K562 (cell line): Measurements from ENCODE around the gene TMEM168. TPM values are rescaled to one million over a fixed set of nuclear protein-coding genes. Genes with fewer than 3 reads are reported as not detected.

Experiments used
- ATF7 ChIP-seq: fragments of 450-650 bp; IDR thresholded peaks from 2 replicates; pipeline ENCODE4 v1.7.1; 2014; ENCODE audit warnings: mild to moderate bottlenecking, moderate library complexity
- BRCA1 ChIP-seq, 2 experiments: fragments of 450-650 bp in 1 of 2; sonication (generic) in 1 of 2; formaldehyde crosslinking in 1 of 2; IDR thresholded peaks; 2 replicates each; pipeline versions ENCODE4 v1.5.0 to v1.6.1; 2017 to 2020; ENCODE audit warnings: mild to moderate bottlenecking in 1 of 2, missing genetic modification reagents in 1 of 2
- CHD1 ChIP-seq: fragments of 200-600 bp; sonication (generic); IDR thresholded peaks from one replicate; pipeline ENCODE4 v1.6.1; 2012; ENCODE audit warnings: mild to moderate bottlenecking, moderate library complexity, low read length, inconsistent platforms
- CTCF ChIP-seq, 3 experiments: IDR thresholded peaks in 2 of 3; conservative IDR thresholded peaks in 1 of 3; 2 replicates each; pipeline ENCODE4 v1.5.1; 2011 to 2012; ENCODE audit warnings: low read length in 3 of 3, mild to moderate bottlenecking in 3 of 3, control low read depth in 2 of 3, improper control_type of control experiment in 1 of 3, inconsistent platforms in 1 of 3, low read depth in 1 of 3, mixed read lengths in 1 of 3, moderate library complexity in 1 of 3; ENCODE audit not compliant: insufficient read depth in 2 of 3
- CXXC5 ChIP-seq: fragments of 250-450 bp; sonication (Bioruptor Pico); IDR thresholded peaks from 2 replicates; pipeline ENCODE4 v1.8.0; 2022; ENCODE audit warnings: inconsistent platforms, mild to moderate bottlenecking, moderate library complexity
- FIP1L1 ChIP-seq: fragments of 200-400 bp; formaldehyde crosslinking; IDR thresholded peaks from 2 replicates; pipeline ENCODE4 v1.6.1; 2018; ENCODE audit warnings: mild to moderate bottlenecking, low read depth, low read length; ENCODE audit not compliant: poor library complexity, severe bottlenecking
- FOXA1 ChIP-seq: fragments of 450-650 bp; IDR thresholded peaks from 2 replicates; pipeline ENCODE4 v1.6.1; 2016; ENCODE audit warnings: mild to moderate bottlenecking, borderline replicate concordance
- FOXJ3 ChIP-seq: sonication (generic); formaldehyde crosslinking; IDR thresholded peaks from 2 replicates; pipeline ENCODE4 v1.4.0; 2020; ENCODE audit warnings: mild to moderate bottlenecking, missing genetic modification reagents
- HMG20A ChIP-seq: fragments of 450-650 bp; formaldehyde crosslinking; conservative IDR thresholded peaks from 2 replicates; pipeline ENCODE4 v1.4.0; 2020; ENCODE audit warnings: mild to moderate bottlenecking, mixed read lengths
- HOXB6 ChIP-seq: fragments of 250-450 bp; sonication (Bioruptor Pico); IDR thresholded peaks from 2 replicates; pipeline ENCODE4 v1.5.1; 2022; ENCODE audit warnings: mild to moderate bottlenecking, borderline replicate concordance
- NFE2 ChIP-seq: IDR thresholded peaks from 2 replicates; pipeline ENCODE4 v1.6.1; 2014; ENCODE audit warnings: antibody characterized with exemption, low read depth
- NRF1 ChIP-seq, 2 experiments: fragments of 450-650 bp; IDR thresholded peaks in 1 of 2; conservative IDR thresholded peaks in 1 of 2; 2 replicates each; pipeline ENCODE4 v1.6.1; 2014; ENCODE audit warnings: mild to moderate bottlenecking in 2 of 2
- PATZ1 ChIP-seq: fragments of 250-450 bp; sonication (Bioruptor Pico); IDR thresholded peaks from 2 replicates; pipeline ENCODE4 v1.5.0; 2020; ENCODE audit warnings: mild to moderate bottlenecking, borderline replicate concordance
- SAFB2 ChIP-seq: fragments of 200-400 bp; formaldehyde crosslinking; IDR thresholded peaks from 2 replicates; pipeline ENCODE4 v1.6.1; 2018; ENCODE audit warnings: borderline replicate concordance, low read length, low read depth, moderate library complexity; ENCODE audit not compliant: severe bottlenecking
- SIN3A ChIP-seq, 2 experiments: fragments of 150-350 bp in 1 of 2; IDR thresholded peaks; 2 replicates each; pipeline ENCODE4 v1.6.1; 2011 to 2016; ENCODE audit warnings: borderline replicate concordance in 2 of 2, low read depth in 2 of 2, low read length in 2 of 2, mild to moderate bottlenecking in 2 of 2, moderate library complexity in 2 of 2; ENCODE audit not compliant: control insufficient read depth in 1 of 2
- TAF7 ChIP-seq: fragments of 450-650 bp; IDR thresholded peaks from 2 replicates; pipeline ENCODE4 v1.6.1; 2016; ENCODE audit warnings: missing genetic modification characterization, missing compliant biosample characterization
- TBL1XR1 ChIP-seq, 2 experiments: IDR thresholded peaks; 2 replicates each; pipeline ENCODE4 v1.6.1; 2012; ENCODE audit warnings: improper control_type of control experiment in 2 of 2, low read length in 2 of 2, mild to moderate bottlenecking in 1 of 2
- ZFP1 ChIP-seq: fragments of 450-650 bp; formaldehyde crosslinking; IDR thresholded peaks from 2 replicates; pipeline ENCODE4 v1.4.0; 2020; ENCODE audit warnings: mild to moderate bottlenecking, mixed read lengths
- ZNF507 ChIP-seq: conservative IDR thresholded peaks from 2 replicates; pipeline ENCODE4 v1.6.1; 2017; ENCODE audit warnings: missing genetic modification characterization, missing compliant biosample characterization
- polyA plus RNA-seq, 8 experiments: library from polyadenylated mRNA; depleted of rRNA in 4 of 8; stranded (reverse) in 5 of 8; unstranded in 3 of 8; fragments of >200 nt; fragmentation: Nextera tagmentation in 2 of 8; fragmentation: Illumina TruSeq in 1 of 8; extraction: Ambion mirVana in 2 of 8; extraction: Trizol in 1 of 8; gene quantifications; 2 replicates each; pipeline versions ENCODE4 v1.2.1 to v1.2.3, GENCODE V29; 2011 to 2014; ENCODE audit warnings: inconsistent platforms in 1 of 8, missing spikeins in 1 of 8
- total RNA-seq, 7 experiments: library from RNA; depleted of rRNA in 6 of 7; stranded (reverse); fragments of >200 nt in 6 of 7; fragmentation: Illumina TruSeq in 2 of 7; extraction: Trizol in 2 of 7; gene quantifications; 2 replicates each; pipeline versions ENCODE4 v1.2.1 to v1.2.3, GENCODE V29; 2011 to 2021; ENCODE audit warnings: low replicate concordance in 1 of 7
- TF ChIP-seq, protein P1 (sequence below): IDR thresholded peaks from 2 replicates; pipeline ENCODE4 v1.6.1; 2011; ENCODE audit not compliant: insufficient read length; ENCODE audit errors: extremely low read depth
- TF ChIP-seq, protein P2 (sequence below), 2 experiments: IDR thresholded peaks; 2 replicates each; pipeline ENCODE4 v1.6.1; 2011; ENCODE audit warnings: borderline replicate concordance in 1 of 2, control low read depth in 1 of 2, low read depth in 1 of 2, low read length in 1 of 2, mild to moderate bottlenecking in 1 of 2, mixed read lengths in 1 of 2, moderate library complexity in 1 of 2; ENCODE audit not compliant: insufficient read depth in 1 of 2, insufficient read length in 1 of 2, poor library complexity in 1 of 2, severe bottlenecking in 1 of 2; ENCODE audit errors: extremely low read depth in 1 of 2

Gene TMEM168
- total and polyA plus RNA-seq, 9 of the 15 experiments (the other 6 are each of a cell fraction or from before 2014, with no cell fraction given) = 19.7 to 50.7 (median 25.4) TPM

DNA sequence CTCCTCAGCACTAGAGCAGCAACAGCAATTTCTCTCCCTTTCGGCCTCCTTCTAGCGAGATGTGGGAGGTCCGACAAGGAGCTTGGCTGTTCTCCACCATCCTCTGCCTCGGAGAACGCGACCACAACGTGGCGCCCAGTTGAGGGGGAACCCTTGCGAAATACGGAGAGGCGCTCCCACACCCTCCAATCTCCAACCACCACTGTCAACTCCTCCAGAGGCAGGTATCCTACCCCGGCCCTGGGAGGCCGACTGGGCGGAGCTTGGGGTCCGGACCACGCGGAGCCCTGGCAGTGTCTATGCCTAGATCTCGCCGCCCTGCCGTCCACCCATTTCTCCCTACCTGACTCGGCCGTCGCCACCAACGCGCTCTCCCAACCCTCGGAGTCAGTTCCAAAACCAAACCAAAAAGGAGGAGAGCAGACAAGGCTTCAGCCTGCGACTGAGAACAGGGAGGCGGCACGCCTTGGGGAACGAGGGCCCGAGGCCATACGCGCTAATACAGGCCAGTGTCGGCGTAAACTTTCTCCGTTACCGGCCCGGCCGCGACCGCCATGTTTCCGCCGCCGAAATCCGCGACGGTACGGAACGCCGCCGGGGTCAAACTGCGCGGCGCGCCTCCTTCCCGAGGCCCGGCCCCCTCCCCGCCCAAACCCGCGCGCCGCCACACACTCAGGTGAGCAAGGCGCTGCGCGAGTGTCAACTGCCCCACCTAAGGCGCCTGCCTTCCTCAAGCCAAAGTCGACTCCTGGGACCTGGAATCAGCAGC is at the start of gene TMEM168 (continued):
- no peak for TF ChIP-seq BRCA1 (IDR thresholded peaks at IDR 0.05)
- TF ChIP-seq BRCA1 (CRISPR knock-in tag; IDR thresholded peaks at IDR 0.05) = no peak; the same call in 1 of the 2 replicates
- TF ChIP-seq ATF7 = peak; percentile 86
- no peak for TF ChIP-seq HOXB6 (CRISPR knock-in tag)
- TF ChIP-seq, protein P1, sequence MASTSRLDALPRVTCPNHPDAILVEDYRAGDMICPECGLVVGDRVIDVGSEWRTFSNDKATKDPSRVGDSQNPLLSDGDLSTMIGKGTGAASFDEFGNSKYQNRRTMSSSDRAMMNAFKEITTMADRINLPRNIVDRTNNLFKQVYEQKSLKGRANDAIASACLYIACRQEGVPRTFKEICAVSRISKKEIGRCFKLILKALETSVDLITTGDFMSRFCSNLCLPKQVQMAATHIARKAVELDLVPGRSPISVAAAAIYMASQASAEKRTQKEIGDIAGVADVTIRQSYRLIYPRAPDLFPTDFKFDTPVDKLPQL = no peak
- TF ChIP-seq SIN3A (IDR thresholded peaks at IDR 0.05; ENCODE audit: borderline replicate concordance in 2 of 2, control insufficient read depth in 1 of 2, low read depth in 2 of 2, low read length in 2 of 2) = peak; percentile 71 to 85; a peak in 3 of 4 replicates
- TF ChIP-seq TBL1XR1 (IDR thresholded peaks at IDR 0.05; ENCODE audit: low read length in 2 of 2) = no peak; a peak in 1 of 4 replicates
- TF ChIP-seq FIP1L1 = peak; percentile 80
- TF ChIP-seq PATZ1 (CRISPR knock-in tag) = no peak
- TF ChIP-seq CXXC5 = peak; percentile 96
- TF ChIP-seq, protein P2, sequence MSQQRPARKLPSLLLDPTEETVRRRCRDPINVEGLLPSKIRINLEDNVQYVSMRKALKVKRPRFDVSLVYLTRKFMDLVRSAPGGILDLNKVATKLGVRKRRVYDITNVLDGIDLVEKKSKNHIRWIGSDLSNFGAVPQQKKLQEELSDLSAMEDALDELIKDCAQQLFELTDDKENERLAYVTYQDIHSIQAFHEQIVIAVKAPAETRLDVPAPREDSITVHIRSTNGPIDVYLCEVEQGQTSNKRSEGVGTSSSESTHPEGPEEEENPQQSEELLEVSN (IDR thresholded peaks at IDR 0.05; ENCODE audit: borderline replicate concordance in 1 of 2, extremely low read depth in 1 of 2, insufficient read depth in 1 of 2, insufficient read length in 1 of 2, low read depth in 1 of 2, low read length in 1 of 2, poor library complexity in 1 of 2, severe bottlenecking in 1 of 2) = peak; percentile 78 to 89
- no peak for TF ChIP-seq FOXJ3 (CRISPR knock-in tag)
- TF ChIP-seq HMG20A (CRISPR knock-in tag) = no peak
- peak; percentile 79 to 83 for TF ChIP-seq NRF1 (conservative IDR thresholded peaks at IDR 0.05 in 1 of 2, IDR thresholded peaks at IDR 0.05 in 1 of 2)
- no peak for TF ChIP-seq CHD1
- TF ChIP-seq ZNF507 (tag) = no peak
- TF ChIP-seq TAF7 (tag) = peak; percentile 95
- no peak for TF ChIP-seq ZFP1
- no peak for TF ChIP-seq FOXA1
- no peak for TF ChIP-seq NFE2
- no peak for TF ChIP-seq SAFB2
- TF ChIP-seq CTCF (IDR thresholded peaks at IDR 0.05 in 2 of 3, conservative IDR thresholded peaks at IDR 0.05 in 1 of 3; ENCODE audit: insufficient read depth in 2 of 3, low read depth in 1 of 3, low read length in 3 of 3) = peak in 2 of 3 experiments; percentile 15 to 29; a peak in 2 of 6 replicates
